AG09319 (cell line): ENCODE results near the gene MS4A6A.

Experiments
- DNase-seq: peaks from one replicate; pipeline ENCODE4 v3.0.0-alpha.2; 2010; ENCODE audit warnings: low read depth; ENCODE audit errors: extremely low read depth
- CTCF ChIP-seq: IDR thresholded peaks from 2 replicates; pipeline ENCODE4 v1.5.1; 2011; ENCODE audit warnings: low read depth, mild to moderate bottlenecking, inconsistent platforms, low read length, moderate library complexity

MS4A6A gene

GRCh38 chr11:60182541-60183330, at the start of gene MS4A6A:
TSS of gene MS4A6A (minus strand) at chr11:60183083. CDS start at chr11:60181727, 1,356 bp downstream.
- DNase-seq: no peak
- no peak for TF ChIP-seq CTCF

GRCh38 chr11:60230681-60231080, 47.8 kb upstream of the MS4A6A start:
- no peak for DNase-seq
- no peak for TF ChIP-seq CTCF

GRCh38 chr11:60222141-60222540, 39.3 kb upstream of the MS4A6A start:
- TF ChIP-seq CTCF: no peak
- DNase-seq: no peak

GRCh38 chr11:60221692-60222091, 38.8 kb upstream of the MS4A6A start:
- TF ChIP-seq CTCF: no peak
- DNase-seq: no peak

GRCh38 chr11:60221181-60221580, 38.3 kb upstream of the MS4A6A start:
- no peak for TF ChIP-seq CTCF
- DNase-seq: no peak

- no peak for TF ChIP-seq CTCF
- DNase-seq: no peak
These were observed 31.5 kb upstream of the MS4A6A start for GRCh38 chr11:60214386-60214785.

- no peak for TF ChIP-seq CTCF
- no peak for DNase-seq
These were observed 28.3 kb upstream of the MS4A6A start for GRCh38 chr11:60211206-60211605.
